Measurements from ENCODE around the gene MTMR11. TPM values are rescaled to one million over a fixed set of nuclear protein-coding genes. Genes with fewer than 3 reads are reported as not detected.

Gene MTMR11
- total and polyA plus RNA-seq, 2 of the 8 experiments (the other 6 are each of a cell fraction or from before 2014, with no cell fraction given) = 3.7 to 4.8 TPM

GRCh38 chr1:149887456-149888246 is 49.0 kb downstream of the MTMR11 start (continued):
- TF ChIP-seq TAF1 (IDR thresholded peaks at IDR 0.05; ENCODE audit: low read depth, low read length) (peak; percentile 87), POLR2AphosphoS5 (IDR thresholded peaks at IDR 0.05; ENCODE audit: low read depth, low read length) (peak; percentile 99), CHD2 (IDR thresholded peaks at IDR 0.05; ENCODE audit: low read length) (peak; percentile 55; the same call in 1 of the 2 replicates), EP300 (IDR thresholded peaks at IDR 0.05; ENCODE audit: borderline replicate concordance in 1 of 2, low read depth in 2 of 2, low read length in 2 of 2) (no peak), TBP (IDR thresholded peaks at IDR 0.05; ENCODE audit: low read depth, low read length) (peak; percentile 97), RNF2 (IDR thresholded peaks at IDR 0.05; ENCODE audit: borderline replicate concordance, low read depth, low read length, missing control alignments, poor library complexity, severe bottlenecking) (no peak), MAFK (IDR thresholded peaks at IDR 0.05; ENCODE audit: low read depth, low read length) (0 out of 2 replicates have a peak, but pooled peaks have one; percentile 2), MAX (IDR thresholded peaks at IDR 0.05) (peak; percentile 55), BRCA1 (IDR thresholded peaks at IDR 0.05; ENCODE audit: low read depth, low read length) (no peak), CHD1 (IDR thresholded peaks at IDR 0.05; ENCODE audit: low read depth, low read length) (peak; percentile 83), TCF12 (IDR thresholded peaks at IDR 0.05; ENCODE audit: low read depth, low read length) (no peak)

Data from H1 (cell line).